ENCODE measurements around the gene KIF3A.

The KIF3A gene

GRCh38 chr5:132736853-132737833, at the start of gene KIF3A:
TSS of gene KIF3A (minus strand) at chr5:132737546. CDS start at chr5:132737419, 127 bp downstream.
- peak; percentile 99 for DNase-seq

- no peak for DNase-seq
Observed at GRCh38 chr5:132787076-132787475, 49.7 kb upstream of the KIF3A start.

GRCh38 chr5:132785864-132786263, 48.5 kb upstream of the KIF3A start:
- no peak for DNase-seq

GRCh38 chr5:132785365-132785764, 48.0 kb upstream of the KIF3A start:
- no peak for DNase-seq

- DNase-seq, result no peak
Observed at GRCh38 chr5:132782101-132782500, 44.8 kb upstream of the KIF3A start.

GRCh38 chr5:132781029-132781428, 43.7 kb upstream of the KIF3A start:
- DNase-seq, result no peak

- no peak for DNase-seq
Observed at GRCh38 chr5:132780577-132780976, 43.2 kb upstream of the KIF3A start.

- no peak for DNase-seq
Observed at GRCh38 chr5:132779961-132780360, 42.6 kb upstream of the KIF3A start.

GRCh38 chr5:132778856-132779255, 41.5 kb upstream of the KIF3A start:
- DNase-seq, result no peak

- DNase-seq, result no peak
Observed at GRCh38 chr5:132778129-132778528, 40.8 kb upstream of the KIF3A start.

GRCh38 chr5:132777209-132778069, 40.1 kb upstream of the KIF3A start, which contains the start of gene SEPTIN8:
TSS of gene SEPTIN8 (minus strand) at chr5:132777239. CDS start at chr5:132777137, 102 bp downstream.
- peak; percentile 7 to 39 for DNase-seq

- no peak for DNase-seq
Observed at GRCh38 chr5:132776938-132777208, 39.5 kb upstream of the KIF3A start.

GRCh38 chr5:132776131-132776937, 39.0 kb upstream of the KIF3A start:
- DNase-seq, result no peak

- no peak for DNase-seq
Observed at GRCh38 chr5:132775476-132775961, 38.2 kb upstream of the KIF3A start.

- no peak for DNase-seq
Observed at GRCh38 chr5:132774896-132775295, 37.5 kb upstream of the KIF3A start.

- DNase-seq, result no peak
Observed at GRCh38 chr5:132774406-132774805, 37.1 kb upstream of the KIF3A start.

GRCh38 chr5:132773601-132774355, 36.4 kb upstream of the KIF3A start:
- no peak for DNase-seq

GRCh38 chr5:132773114-132773513, 35.8 kb upstream of the KIF3A start:
- DNase-seq, result no peak

GRCh38 chr5:132772291-132773070, 35.1 kb upstream of the KIF3A start:
- no peak for DNase-seq

GRCh38 chr5:132771503-132771998, 34.2 kb upstream of the KIF3A start:
- DNase-seq, result no peak
